GM21723 (cell line): ENCODE data around the gene WRNIP1.
"Not testable (repeated sequence)": the region's sequence is repeated elsewhere in the genome, so short reads cannot be mapped to it uniquely, and the experiment has no call there.

Experiments
- ATAC-seq: cut with Tn5 transposase; IDR thresholded peaks from one replicate; pipeline ENCODE4 v1.9.1; 2021; ENCODE audit warnings: mild to moderate bottlenecking, moderate library complexity; ENCODE audit not compliant: unreplicated experiment

Gene WRNIP1

DNA sequence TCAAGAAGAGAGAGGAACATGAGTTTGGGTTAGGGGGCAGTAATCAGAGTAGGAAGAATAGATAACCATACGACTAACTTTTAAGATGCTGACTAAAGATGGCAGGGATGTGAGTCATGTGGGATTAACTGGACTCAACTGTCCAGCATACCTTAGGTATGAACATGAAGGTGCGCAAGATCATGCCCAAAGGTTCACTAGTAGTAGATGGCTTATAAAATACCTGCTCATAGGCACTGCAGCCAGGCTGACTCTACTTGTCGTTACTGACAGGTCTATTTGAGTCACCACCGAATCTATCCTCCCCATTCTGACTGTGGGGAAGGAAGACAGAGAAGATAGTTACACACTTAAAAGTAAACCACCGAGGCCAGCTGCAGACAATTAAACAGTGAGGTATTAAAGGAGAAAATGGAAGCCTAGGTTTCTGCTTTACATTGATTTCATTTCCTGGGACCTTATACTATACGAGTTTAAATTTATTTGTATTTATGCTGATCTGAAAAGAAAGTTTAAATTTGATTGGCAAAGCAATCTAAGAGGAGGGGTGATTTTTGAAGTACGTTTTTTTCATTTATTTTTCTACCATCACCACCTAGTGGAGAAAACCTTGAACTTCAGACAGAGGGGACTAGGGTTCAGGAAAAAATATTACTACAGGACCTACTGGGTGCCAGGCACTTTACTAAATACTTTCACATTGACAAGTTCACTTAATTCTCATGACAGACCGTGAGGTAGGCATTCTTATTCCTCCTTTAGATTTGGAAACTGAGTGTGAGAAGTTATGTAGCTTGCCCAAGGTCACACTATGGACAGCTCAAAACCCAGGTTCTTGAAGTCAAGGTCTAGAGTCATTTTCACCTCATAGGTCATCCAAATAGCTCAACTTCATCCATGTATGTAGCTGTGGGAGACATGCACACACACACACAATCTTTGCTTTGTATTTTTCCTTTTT is 4.0 kb upstream of the WRNIP1 start:
- no peak for ATAC-seq

DNA sequence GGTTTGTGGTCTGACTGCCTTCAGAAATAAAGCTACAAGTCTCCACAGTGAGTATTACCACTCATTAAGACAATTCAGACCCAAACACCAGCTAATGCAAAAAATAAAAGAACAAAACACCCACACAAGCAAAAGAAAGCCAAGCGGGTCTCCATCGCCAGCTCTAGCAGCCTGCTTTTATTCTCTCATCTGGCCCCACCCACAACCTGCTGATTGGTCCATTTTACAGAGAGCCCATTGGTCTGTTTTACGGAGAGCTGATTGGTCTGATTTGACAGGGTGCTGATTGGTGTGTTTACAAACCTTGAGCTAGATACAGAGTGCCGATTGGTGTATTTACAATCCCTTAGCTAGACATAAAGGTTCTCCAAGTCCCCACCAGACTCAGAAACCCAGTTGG is 2.3 kb upstream of the WRNIP1 start:
- not testable (repeated sequence) for ATAC-seq

DNA sequence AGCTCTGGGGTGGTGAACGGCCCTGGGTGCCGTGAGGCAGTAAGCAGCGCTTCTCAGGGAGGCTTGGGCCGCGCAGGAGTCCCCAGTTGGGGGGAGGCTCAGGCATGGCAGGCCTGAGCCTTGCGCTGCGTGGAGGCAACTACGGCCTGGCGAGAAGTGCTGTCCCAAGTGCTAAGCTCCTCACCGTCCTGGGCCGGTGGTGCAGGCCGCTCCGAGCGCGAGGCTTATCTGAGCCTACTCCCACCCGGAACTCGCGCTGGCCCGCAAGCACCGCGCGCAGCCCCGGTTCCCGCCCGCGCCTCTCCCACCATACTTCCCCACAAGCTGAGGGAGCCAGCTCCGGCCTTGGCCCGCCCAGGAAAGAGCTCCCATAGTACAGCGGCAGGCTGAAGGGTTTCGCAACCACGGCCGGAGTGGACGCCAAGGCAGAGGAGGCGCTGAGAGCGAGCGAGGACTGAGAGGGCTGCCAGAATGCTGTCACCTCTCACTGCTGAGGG is 1.8 kb upstream of the WRNIP1 start:
- no peak for ATAC-seq

DNA sequence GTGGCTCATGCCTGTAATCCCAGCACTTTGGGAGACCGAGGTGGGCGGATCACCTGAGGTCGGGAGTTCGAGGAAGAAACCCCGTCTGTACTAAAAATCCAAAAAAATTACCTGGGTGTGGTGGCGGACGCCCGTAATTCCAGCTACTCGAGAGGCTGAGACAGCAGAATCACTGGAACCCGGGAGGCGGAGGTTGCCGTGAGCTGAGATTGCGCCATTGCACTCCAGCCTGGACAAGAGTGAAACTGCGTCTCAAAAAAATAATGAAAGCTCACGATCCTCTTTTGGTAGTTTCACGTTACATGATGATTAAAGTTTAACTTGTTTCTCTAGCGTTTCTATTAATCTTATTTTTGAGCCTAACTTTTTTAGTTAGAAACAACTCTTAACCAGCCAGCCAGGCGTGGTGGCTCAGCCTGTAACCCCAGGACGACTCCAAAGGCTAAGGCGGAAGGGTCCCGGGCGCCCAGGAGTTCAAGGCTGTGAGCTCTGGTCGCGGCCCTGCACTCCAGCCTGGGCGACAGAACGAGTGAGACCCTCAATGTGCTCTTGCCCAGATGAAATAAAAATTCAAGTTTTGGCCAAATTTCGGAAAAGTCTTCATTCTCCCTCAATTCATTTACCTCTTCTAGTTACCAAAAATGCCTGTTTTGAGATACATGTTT is 1.2 kb upstream of the WRNIP1 start:
- ATAC-seq: no peak

DNA sequence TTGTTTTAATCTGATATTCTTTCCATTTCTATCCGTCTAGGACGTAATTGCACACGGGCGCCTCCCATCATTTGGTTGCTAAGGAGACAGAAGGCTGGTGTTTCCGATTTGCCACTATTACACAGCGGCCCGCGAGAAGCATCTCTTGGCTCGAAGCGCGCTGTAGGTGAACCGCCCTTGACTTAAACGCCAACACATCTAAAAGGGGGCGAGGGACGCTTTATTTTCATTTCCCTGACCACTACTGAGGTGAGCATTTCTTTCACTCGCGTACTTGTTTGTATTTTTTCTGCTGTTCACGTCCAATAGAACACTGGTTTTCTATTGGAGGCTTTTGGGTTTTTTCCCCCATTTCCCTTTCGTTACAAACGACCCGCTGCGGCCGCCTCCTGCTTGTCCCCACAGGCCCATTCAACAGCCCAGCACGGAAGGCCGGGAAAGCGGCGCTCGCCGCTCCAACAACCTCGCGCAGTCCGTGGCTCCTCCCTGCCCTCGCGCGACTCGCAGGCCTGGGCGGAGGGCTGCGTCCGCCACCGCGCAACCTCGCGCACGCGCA is 505 bp upstream of the WRNIP1 start:
- ATAC-seq: peak; percentile 63

DNA sequence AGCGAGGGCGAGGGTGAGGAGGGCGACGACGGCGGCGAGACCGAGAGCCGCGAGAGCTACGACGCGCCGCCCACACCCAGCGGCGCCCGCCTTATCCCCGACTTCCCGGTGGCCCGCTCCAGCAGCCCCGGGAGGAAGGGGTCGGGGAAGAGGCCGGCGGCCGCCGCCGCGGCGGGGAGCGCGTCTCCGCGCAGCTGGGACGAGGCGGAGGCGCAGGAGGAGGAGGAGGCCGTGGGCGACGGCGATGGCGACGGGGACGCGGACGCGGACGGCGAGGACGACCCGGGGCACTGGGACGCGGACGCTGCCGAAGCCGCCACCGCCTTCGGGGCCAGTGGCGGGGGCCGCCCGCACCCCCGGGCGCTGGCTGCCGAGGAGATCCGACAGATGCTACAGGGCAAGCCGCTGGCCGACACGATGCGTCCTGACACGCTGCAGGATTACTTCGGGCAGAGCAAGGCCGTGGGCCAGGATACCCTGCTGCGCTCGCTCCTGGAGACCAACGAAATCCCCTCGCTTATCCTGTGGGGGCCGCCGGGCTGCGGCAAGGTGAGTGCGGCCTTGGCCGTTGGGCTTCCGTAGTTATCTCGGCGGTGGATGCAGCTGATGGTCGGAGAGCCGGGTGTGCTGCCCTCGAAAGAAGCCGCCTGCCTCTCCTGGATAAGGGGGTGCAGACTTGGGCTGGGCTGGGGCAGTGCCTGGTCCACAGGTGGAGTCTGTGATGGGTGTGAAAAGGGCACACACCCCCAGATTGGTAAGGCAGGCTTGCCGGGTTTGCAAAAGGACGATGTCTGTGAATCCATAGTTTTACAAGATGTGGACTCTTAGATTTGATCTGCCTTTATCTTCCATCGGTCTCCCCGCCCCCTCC is 938 bp downstream of the WRNIP1 start:
- ATAC-seq: peak; percentile 9

DNA sequence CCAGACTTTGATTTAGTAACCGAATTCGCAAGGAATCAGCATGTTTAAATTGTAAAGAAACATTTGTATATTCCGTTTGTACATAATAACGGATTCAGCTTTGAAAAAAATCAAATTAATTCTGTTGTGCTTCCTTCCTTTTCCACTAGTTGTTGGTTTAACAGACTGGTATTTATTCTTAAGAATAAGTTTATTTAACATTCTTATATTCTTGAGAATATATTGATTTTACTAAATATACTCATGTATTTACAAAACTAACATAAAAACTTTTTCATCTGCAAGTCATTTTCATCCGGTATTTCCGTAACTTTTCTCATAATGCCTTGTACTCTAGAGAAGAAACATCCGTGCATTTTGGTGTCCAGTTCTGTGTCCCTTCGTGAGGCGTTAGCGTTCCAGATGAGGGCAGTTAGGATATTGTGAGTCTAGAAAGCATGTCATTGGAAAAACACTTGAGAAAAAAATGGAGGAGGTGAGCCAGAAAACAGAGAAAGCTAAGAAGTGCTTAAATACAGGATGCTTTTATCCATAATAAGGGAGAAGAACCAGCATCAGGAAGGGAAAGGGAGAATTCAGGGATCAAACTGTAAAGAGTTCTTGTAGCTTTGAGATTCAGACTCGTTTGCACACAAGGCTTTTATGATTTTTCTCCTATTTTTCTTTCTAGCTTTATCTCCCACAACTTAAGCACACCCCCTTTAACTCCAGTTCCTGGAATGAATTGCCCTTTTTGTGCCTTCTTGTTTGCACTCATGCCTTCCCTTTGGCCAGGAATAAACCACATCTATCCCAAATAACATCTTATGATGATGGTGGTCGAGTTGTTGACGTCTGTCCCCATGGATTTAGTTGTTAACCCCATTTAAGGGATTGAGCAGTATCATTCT is 1.8 kb downstream of the WRNIP1 start:
- ATAC-seq: no peak

DNA sequence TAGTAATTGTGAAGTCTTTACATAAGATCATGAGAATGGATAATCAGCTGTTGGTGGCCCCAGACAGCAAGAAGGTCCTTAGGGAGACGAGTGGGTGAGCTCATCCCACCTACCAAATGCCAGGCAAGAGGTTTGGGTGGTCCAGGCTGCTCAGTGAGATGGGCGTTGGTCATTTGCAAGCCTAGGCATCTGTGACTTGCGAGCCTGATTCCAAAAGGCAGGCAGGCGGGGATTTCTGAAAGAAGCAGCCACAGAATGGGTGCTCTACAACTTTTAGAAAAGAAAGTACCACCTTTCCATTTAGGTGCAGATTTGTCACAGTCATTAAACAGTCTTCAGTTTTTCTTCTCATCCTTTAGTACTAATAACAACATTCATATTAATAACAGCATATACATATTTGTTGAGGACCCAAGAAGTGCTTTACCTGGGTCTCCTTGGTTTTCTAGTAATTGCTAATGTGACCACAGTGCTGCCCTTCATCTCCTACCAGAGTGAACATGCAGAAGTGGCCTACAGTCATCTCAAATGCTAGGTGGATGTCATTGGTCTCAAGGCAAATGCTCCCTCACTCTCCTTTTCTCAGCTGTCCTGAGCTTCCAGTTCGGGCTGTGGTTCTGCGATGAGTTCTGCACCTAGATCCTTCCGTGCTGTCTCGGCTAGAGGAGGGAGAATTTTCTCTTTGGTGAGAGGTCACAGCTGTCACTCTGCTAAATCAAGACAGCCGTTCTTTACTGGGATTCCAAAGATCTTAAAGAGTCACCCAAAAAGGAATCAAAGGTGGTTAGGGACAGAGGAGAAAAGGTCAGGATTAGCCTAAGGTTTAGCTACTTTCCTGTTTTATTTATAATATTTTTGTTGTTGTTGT is 2.7 kb downstream of the WRNIP1 start:
- no peak for ATAC-seq

DNA sequence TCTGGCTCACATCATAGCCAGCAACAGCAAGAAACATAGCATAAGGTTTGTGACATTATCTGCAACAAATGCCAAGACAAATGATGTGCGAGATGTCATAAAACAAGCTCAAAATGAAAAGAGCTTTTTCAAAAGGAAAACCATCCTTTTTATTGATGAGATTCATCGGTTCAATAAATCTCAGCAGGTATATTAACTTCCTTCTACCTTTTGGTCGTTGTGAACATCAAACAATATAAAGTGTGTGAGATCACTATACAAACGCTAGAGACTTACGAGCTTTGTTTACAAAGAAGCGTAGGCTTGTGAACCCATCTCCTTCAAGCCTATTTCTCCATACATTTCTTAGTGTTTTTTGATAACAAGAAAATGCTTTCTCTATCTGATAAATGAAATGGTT is 3.5 kb downstream of the WRNIP1 start:
- no peak for ATAC-seq

DNA sequence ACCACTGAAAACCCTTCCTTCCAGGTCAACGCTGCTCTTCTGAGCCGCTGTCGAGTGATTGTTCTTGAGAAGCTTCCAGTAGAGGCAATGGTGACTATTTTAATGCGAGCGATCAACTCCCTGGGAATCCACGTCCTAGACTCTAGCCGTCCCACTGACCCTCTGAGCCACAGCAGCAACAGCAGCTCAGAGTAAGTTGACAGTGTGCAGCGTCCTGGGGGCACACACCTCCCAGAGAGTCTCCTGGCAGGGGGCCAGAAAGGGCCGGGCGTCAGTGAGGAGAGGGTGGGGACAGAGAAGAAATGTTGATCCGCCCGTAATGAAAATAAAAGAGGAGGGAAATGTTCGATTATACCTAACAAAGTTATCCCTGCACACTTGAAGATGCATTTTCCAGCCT is 5.0 kb downstream of the WRNIP1 start:
- no peak for ATAC-seq

DNA sequence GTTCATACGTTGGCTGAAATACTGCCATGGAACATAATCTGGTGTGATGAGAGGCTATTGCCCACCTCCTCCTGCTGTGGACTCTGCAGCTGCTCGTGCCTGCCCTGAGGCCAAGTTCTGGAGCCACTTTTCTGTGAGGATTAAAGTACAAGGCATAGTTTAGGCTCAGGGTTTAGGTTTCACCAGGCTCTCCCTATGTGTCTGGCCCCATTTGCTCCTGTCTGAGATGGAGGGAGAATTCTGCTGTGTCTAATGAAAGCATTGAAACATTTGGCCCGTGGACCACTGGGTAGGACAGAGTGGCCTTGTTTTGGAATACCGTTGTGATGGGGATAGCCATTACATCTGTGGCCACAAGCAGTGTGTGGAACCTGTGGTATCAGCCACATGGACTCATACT is 5.9 kb downstream of the WRNIP1 start:
- ATAC-seq: no peak

DNA sequence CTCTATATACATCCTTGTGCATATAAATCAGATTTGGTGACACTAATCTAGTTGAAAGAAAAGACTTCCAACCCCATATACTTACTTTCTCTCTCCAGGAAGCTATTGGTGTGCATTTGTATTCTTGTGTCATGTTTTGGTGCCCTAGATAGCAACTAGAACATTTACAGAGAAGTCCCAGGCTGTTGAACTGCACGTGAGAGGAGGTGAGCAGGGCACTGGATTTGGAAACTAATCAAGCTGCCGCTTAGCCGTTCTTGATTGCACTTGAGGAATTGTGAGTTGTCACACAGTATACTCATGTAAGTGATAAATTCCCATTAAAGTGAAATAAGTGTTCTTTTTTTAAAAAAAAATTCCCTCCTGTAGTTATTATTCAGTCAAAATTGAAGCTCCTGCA is 7.6 kb downstream of the WRNIP1 start:
- ATAC-seq: no peak

DNA sequence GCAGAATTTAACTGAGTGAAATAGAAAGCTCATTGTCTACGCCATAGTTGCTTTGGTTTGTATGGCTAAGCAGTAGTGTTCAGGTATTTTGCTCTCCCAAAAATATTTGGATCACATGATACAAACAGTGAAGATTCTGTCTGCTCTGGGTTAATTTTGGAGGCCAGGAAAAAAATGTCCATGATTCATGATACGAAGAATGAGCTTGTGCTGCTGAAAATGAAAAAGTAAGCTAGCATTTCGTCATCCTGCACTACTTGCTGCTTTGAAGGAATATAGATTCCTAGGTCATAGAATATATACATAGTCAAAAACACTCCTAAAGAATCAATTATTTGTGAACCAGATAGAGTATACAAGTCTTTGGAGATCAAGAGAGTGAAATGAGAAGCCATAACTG is 8.3 kb downstream of the WRNIP1 start:
- ATAC-seq: no peak

DNA sequence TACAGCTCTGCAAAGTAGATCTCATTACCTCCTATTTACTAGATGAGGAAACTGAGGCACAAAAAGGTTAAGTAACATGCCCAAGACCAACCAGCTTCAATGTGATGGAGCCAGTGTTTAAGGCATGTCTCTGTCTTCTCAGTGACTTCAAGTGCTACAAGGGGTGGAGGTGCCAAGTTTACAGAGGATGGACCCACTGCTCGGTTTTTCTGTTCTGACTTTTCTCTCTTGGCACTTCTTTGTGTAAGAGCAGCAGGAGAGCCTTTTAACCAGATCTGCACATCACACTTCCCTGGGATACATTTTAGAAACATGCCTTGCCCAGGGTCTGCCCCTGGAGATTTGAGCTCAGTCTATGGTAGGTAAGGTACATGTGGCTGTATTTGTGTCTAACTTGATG is 9.8 kb downstream of the WRNIP1 start:
- ATAC-seq: no peak

DNA sequence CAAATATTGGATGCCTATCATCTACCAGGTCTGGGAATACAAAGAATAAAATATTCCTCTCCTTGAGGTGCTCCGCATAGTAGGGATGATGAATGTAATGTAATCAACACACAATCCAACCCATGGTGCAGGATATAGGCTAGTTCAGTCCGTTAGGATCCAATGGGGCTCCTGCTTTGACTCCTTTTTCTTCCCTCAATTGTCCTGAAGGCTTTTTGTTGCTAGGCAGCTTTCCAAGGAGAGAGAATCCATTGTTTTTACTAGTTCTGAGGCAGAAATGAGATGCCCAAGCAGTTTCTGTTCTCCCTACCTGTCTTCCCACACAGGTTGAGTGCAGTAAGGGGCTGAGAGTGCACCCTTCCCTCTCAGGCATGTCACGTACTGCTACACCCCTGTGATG is 12.1 kb downstream of the WRNIP1 start:
- no peak for ATAC-seq

DNA sequence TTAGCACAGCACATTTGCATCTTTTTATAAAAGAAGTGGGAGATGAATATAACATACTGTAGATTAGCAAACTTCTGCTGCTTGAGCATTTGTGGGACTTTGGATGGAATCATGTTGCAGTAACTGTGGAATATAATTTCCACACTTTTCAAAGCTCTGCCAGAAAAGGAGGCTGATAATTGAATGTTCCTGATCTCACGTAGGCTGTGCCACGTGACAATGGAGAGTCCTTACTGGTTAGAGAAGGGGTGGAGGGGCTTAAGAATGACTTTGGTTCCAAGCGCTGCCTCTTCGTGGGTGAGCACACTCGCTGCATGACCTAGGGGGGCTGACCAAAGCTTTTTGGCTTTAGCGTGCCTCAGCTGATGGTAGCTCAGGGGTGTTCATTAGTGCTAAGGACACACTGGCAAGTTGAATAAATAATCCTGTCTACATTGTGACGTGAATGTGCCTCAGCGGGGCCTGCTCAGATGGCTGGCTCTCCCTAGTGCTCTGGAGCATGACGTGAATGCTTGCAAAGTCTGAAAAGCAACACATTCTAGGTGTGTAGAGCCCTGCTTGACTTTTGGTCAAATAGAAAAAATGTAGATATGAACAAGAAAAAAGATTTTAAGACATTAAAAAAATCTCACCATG is 15.0 kb downstream of the WRNIP1 start:
- no peak for ATAC-seq

DNA sequence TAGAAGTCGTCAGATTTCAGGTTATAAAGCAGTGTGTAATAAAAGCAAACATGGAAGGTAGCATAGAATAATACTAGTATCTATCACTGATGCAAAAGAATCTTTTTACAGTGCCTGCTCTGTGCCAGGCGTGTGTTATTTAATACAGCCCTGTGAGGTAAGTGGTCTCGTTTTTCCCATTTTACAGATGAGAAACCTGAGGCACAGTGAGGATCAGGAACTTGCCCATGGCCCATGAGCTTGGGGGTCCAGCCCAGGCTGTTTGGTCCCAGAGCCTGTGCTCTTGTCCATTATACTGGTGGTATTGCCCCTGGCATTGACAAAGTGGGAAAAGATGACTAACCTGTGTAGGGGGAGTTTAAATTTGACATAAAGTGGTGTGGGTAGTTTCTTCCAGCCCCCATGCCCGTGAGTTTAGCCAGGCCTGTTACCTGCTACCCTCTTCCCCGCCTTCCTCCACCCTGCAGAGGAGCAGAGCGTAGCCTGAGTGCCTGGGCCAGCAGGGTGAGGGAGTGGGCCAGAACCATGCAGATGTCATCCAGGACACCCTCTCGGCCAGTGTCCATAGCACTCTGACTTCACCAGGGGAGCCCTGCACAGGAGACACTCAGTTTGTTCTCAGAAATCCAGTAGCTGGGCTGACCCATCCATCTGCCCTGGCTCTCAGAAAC is 16.6 kb downstream of the WRNIP1 start:
- ATAC-seq: no peak

DNA sequence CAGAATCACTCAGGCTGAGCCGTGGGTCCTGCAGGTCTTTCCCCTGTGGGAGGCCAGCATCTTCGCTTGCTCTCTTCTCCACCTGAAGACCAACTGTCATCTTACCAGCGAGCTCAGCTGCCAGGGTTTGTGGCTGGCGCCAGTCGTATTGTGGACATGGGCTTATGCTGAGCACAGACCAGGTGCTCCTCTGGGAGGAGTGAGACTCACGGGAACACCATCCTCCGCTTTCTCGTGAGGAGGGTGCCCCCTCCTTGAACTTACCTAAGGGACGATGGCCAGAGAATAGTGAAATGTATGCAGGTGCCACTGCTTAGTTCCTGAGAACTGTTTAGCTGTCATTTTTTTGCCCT is 17.1 kb downstream of the WRNIP1 start:
- ATAC-seq: no peak
